H9 (cell line): ENCODE results near the gene CDH20. TPM values are rescaled to one million over a fixed set of nuclear protein-coding genes. Genes with fewer than 3 reads are reported as not detected.
A peak's percentile ranks its signal among the peaks of the same experiment; 100 is the strongest.

ENCODE experiments used
- DNase-seq: peaks from one replicate; pipeline ENCODE4 v3.0.0-alpha.2; 2017
- H2AFZ ChIP-seq: one replicate; pipeline ENCODE4 v1.6.1; 2013; ENCODE audit warnings: mild to moderate bottlenecking, low read length, control low read depth, moderate library complexity
- H2AK5ac ChIP-seq: 2 replicates; pipeline ENCODE4 v1.6.1; 2013; ENCODE audit warnings: low read length, control low read depth, mixed read lengths; ENCODE audit not compliant: insufficient read length
- H2BK120ac ChIP-seq: one replicate; pipeline ENCODE4 v1.6.1; 2013; ENCODE audit warnings: low read depth, mild to moderate bottlenecking, low read length, control low read depth, inconsistent platforms; ENCODE audit not compliant: poor library complexity, severe bottlenecking
- H2BK12ac ChIP-seq: 2 replicates; pipeline ENCODE4 v1.6.1; 2013; ENCODE audit warnings: low read length, control low read depth, mixed read lengths, low read depth; ENCODE audit not compliant: insufficient read length
- H2BK15ac ChIP-seq: 2 replicates; pipeline ENCODE4 v1.6.1; 2013; ENCODE audit warnings: low read depth, low read length, control low read depth
- H2BK20ac ChIP-seq: one replicate; pipeline ENCODE4 v1.6.1; 2013; ENCODE audit warnings: low read depth, mild to moderate bottlenecking, low read length, control low read depth, inconsistent platforms; ENCODE audit not compliant: poor library complexity, severe bottlenecking
- H2BK5ac ChIP-seq: 2 replicates; pipeline ENCODE4 v1.6.1; 2013; ENCODE audit warnings: low read length, control low read depth, mixed read lengths; ENCODE audit not compliant: insufficient read length
- H3K14ac ChIP-seq: 2 replicates; pipeline ENCODE4 v1.6.1; 2013; ENCODE audit warnings: low read length, control low read depth; ENCODE audit not compliant: insufficient read depth
- H3K18ac ChIP-seq: 2 replicates; pipeline ENCODE4 v1.6.1; 2013; ENCODE audit warnings: low read depth, mild to moderate bottlenecking, mixed read lengths, low read length, control low read depth; ENCODE audit not compliant: insufficient read length
- H3K23ac ChIP-seq: 2 replicates; pipeline ENCODE4 v1.6.1; 2013; ENCODE audit warnings: low read length, control low read depth, mixed read lengths, low read depth; ENCODE audit not compliant: insufficient read length
- H3K23me2 ChIP-seq: 2 replicates; pipeline ENCODE4 v1.6.1; 2013; ENCODE audit warnings: low read depth, mild to moderate bottlenecking, mixed read lengths, low read length, control low read depth; ENCODE audit not compliant: insufficient read length, poor library complexity, severe bottlenecking
- H3K27ac ChIP-seq: 2 replicates; pipeline ENCODE4 v1.5.1; 2013; ENCODE audit warnings: low read length, control low read depth, mixed read lengths, low read depth; ENCODE audit not compliant: insufficient read length
- H3K27me3 ChIP-seq: 2 replicates; pipeline ENCODE4 v1.6.1; 2013; ENCODE audit warnings: low read length, control low read depth, inconsistent platforms; ENCODE audit not compliant: insufficient read depth
- H3K4ac ChIP-seq: 2 replicates; pipeline ENCODE4 v1.6.1; 2013; ENCODE audit warnings: low read depth, mild to moderate bottlenecking, control low read depth, inconsistent platforms, low read length, moderate library complexity
- H3K4me1 ChIP-seq: 2 replicates; pipeline ENCODE4 v1.6.1; 2013; ENCODE audit warnings: low read length, control low read depth, inconsistent platforms; ENCODE audit not compliant: insufficient read depth
- H3K4me2 ChIP-seq: 2 replicates; pipeline ENCODE4 v1.6.1; 2013; ENCODE audit warnings: low read length, control low read depth, mixed read lengths; ENCODE audit not compliant: insufficient read length, insufficient read depth
- H3K56ac ChIP-seq: 2 replicates; pipeline ENCODE4 v1.6.1; 2013; ENCODE audit warnings: low read depth, mild to moderate bottlenecking, mixed read lengths, low read length, control low read depth; ENCODE audit not compliant: insufficient read length
- H3K79me1 ChIP-seq: 2 replicates; pipeline ENCODE4 v1.6.1; 2013; ENCODE audit warnings: low read depth, mild to moderate bottlenecking, moderate library complexity, low read length, control low read depth, inconsistent platforms; ENCODE audit not compliant: insufficient read depth, poor library complexity, severe bottlenecking
- H3K79me2 ChIP-seq: 2 replicates; pipeline ENCODE4 v1.6.1; 2013; ENCODE audit warnings: low read length, control low read depth, inconsistent platforms; ENCODE audit not compliant: insufficient read depth
- H3K9ac ChIP-seq: 2 replicates; pipeline ENCODE4 v1.6.1; 2013; ENCODE audit warnings: low read length, control low read depth, mixed read lengths; ENCODE audit not compliant: insufficient read length; ENCODE audit errors: extremely low read depth
- H3K9me3 ChIP-seq: one replicate; pipeline ENCODE4 v1.6.1; 2013; ENCODE audit warnings: low read depth, low read length, inconsistent platforms; ENCODE audit not compliant: control insufficient read depth
- H3T11ph ChIP-seq: one replicate; pipeline ENCODE4 v1.6.1; 2013; ENCODE audit warnings: mild to moderate bottlenecking, low read length, control low read depth, inconsistent platforms
- H4K20me1 ChIP-seq: one replicate; pipeline ENCODE4 v1.6.1; 2013; ENCODE audit not compliant: control insufficient read depth, insufficient read length, insufficient read depth
- H4K5ac ChIP-seq: 2 replicates; pipeline ENCODE4 v1.6.1; 2013; ENCODE audit warnings: low read depth, mild to moderate bottlenecking, mixed read lengths, low read length, control low read depth; ENCODE audit not compliant: insufficient read length
- H4K8ac ChIP-seq: replicated peaks from 2 replicates; pipeline ENCODE4 v1.6.1; 2013; ENCODE audit warnings: low read length, control low read depth, mixed read lengths, low read depth; ENCODE audit not compliant: insufficient read length
- H4K91ac ChIP-seq: 2 replicates; pipeline ENCODE4 v1.6.1; 2013; ENCODE audit warnings: low read depth, mild to moderate bottlenecking, moderate library complexity, mixed read lengths, low read length, control low read depth; ENCODE audit not compliant: insufficient read length
- H3K27ac Mint-ChIP-seq, 3 experiments: 2 replicates in 2 of 3; 3 replicates in 1 of 3; pipeline ENCODE4 v1.8.0; 2020 to 2021; ENCODE audit warnings: mixed read lengths in 3 of 3, mild to moderate bottlenecking in 1 of 3, moderate library complexity in 1 of 3
- H3K27me3 Mint-ChIP-seq: 2 replicates; pipeline ENCODE4 v1.8.0; 2021; ENCODE audit warnings: low read depth, mild to moderate bottlenecking, moderate library complexity, mixed read lengths
- H3K36me3 Mint-ChIP-seq, 3 experiments: 2 replicates in 2 of 3; 3 replicates in 1 of 3; pipeline ENCODE4 v1.8.0; 2020 to 2021; ENCODE audit warnings: low read depth in 3 of 3, mixed read lengths in 3 of 3; ENCODE audit not compliant: insufficient read depth in 1 of 3
- H3K4me1 Mint-ChIP-seq, 2 experiments: 2 replicates each; pipeline ENCODE4 v1.8.0; 2020; ENCODE audit warnings: mixed read lengths in 2 of 2
- H3K4me3 Mint-ChIP-seq, 2 experiments: 2 replicates in 1 of 2; 3 replicates in 1 of 2; pipeline ENCODE4 v1.8.0; 2020 to 2021; ENCODE audit warnings: mild to moderate bottlenecking in 2 of 2, mixed read lengths in 2 of 2, moderate library complexity in 1 of 2
- H3K9me3 Mint-ChIP-seq, 2 experiments: 2 replicates in 1 of 2; 3 replicates in 1 of 2; pipeline ENCODE4 v1.8.0; 2020; ENCODE audit warnings: mild to moderate bottlenecking in 2 of 2, mixed read lengths in 2 of 2, moderate library complexity in 1 of 2
- WGBS: extraction: QIAGEN DNeasy Blood & Tissue Kit; methylation state at CpG from one replicate; pipeline ENCODE4 v1.1.7; 2013; ENCODE audit warnings: missing lambda C conversion rate, low lambda C conversion rate, mixed read lengths; ENCODE audit not compliant: insufficient read length; ENCODE audit errors: extremely low coverage; 5-methylcytosine and 5-hydroxymethylcytosine counted together
- total RNA-seq: library from RNA; stranded (reverse); gene quantifications from 2 replicates; pipeline ENCODE4 v1.2.1, GENCODE V29; 2021
- TF ChIP-seq, protein P1 (sequence below): fragments of 200-600 bp; sonication (generic); conservative IDR thresholded peaks from 3 replicates; pipeline ENCODE4 v1.8.0; 2021; ENCODE audit warnings: antibody characterized with exemption, mild to moderate bottlenecking

Gene CDH20
- total RNA-seq, 1 experiment from 2014 or later: not detected

GRCh38 chr18:61542596-61542995 lies 209.4 kb downstream of the CDH20 start:
- Histone ChIP-seq H2BK120ac (no peak overlapping the region), H3K27ac (no peak overlapping the region), H3K27me3 (no peaks in the 10 kb centered on the region), H4K5ac (no peak overlapping the region), H3K14ac (no peak overlapping the region), H3K9ac (no peak overlapping the region), H3K23ac (no peak overlapping the region), H3K79me2 (no peaks in the 10 kb centered on the region), H3K4ac (no peak overlapping the region), H3K79me1 (no peaks in the 10 kb centered on the region), H4K91ac (no peak overlapping the region), H2BK12ac (no peak overlapping the region), H3K18ac (no peak overlapping the region), H4K20me1 (no peaks in the 10 kb centered on the region), H2AK5ac (no peak overlapping the region), H2BK5ac (no peak overlapping the region), H3K9me3 (no peaks in the 10 kb centered on the region), H3K4me2 (no peak overlapping the region), H3K4me1 (no peaks in the 10 kb centered on the region; the same call in 1 of the 2 replicates), H3K23me2 (no peaks in the 10 kb centered on the region), H3T11ph (no peak overlapping the region), H2BK20ac (no peak overlapping the region), H4K8ac (no peak overlapping the region), H2BK15ac (no peak overlapping the region), H3K56ac (no peak overlapping the region), H2AFZ (no peak overlapping the region)
- H3K27ac Mint-ChIP-seq: peak overlapping the region in 1 of 3 experiments; percentile 36; a peak in 2 of 7 replicates
- no peaks in the 10 kb centered on the region; a peak in 2 of 7 replicates for H3K36me3 Mint-ChIP-seq
- no peaks in the 10 kb centered on the region; a peak in 2 of 5 replicates for H3K9me3 Mint-ChIP-seq
- WGBS: no CpG with 5 or more reads among the region's 2 CpGs
- H3K4me1 Mint-ChIP-seq: peaks cover 3 to 7% of the 10 kb centered on the region in 2 experiments; a peak in 3 of 4 replicates
- H3K27me3 Mint-ChIP-seq: no peaks in the 10 kb centered on the region
- TF ChIP-seq, protein P1, sequence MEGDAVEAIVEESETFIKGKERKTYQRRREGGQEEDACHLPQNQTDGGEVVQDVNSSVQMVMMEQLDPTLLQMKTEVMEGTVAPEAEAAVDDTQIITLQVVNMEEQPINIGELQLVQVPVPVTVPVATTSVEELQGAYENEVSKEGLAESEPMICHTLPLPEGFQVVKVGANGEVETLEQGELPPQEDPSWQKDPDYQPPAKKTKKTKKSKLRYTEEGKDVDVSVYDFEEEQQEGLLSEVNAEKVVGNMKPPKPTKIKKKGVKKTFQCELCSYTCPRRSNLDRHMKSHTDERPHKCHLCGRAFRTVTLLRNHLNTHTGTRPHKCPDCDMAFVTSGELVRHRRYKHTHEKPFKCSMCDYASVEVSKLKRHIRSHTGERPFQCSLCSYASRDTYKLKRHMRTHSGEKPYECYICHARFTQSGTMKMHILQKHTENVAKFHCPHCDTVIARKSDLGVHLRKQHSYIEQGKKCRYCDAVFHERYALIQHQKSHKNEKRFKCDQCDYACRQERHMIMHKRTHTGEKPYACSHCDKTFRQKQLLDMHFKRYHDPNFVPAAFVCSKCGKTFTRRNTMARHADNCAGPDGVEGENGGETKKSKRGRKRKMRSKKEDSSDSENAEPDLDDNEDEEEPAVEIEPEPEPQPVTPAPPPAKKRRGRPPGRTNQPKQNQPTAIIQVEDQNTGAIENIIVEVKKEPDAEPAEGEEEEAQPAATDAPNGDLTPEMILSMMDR: no peak
- DNase-seq: no peak
- no peak overlapping the region for H3K4me3 Mint-ChIP-seq
